Articular chondrocyte of knee joint (primary cell): ENCODE data around the gene GAPDHS. TPM values are rescaled to one million over a fixed set of nuclear protein-coding genes. Genes with fewer than 3 reads are reported as not detected.

Source experiments
- total RNA-seq: library from RNA; depleted of rRNA; stranded (reverse); fragments of >200 nt; gene quantifications from 2 replicates; pipeline ENCODE4 v1.2.3, GENCODE V29; 2012

Gene GAPDHS
- not detected in 2 replicates for total RNA-seq

DNA sequence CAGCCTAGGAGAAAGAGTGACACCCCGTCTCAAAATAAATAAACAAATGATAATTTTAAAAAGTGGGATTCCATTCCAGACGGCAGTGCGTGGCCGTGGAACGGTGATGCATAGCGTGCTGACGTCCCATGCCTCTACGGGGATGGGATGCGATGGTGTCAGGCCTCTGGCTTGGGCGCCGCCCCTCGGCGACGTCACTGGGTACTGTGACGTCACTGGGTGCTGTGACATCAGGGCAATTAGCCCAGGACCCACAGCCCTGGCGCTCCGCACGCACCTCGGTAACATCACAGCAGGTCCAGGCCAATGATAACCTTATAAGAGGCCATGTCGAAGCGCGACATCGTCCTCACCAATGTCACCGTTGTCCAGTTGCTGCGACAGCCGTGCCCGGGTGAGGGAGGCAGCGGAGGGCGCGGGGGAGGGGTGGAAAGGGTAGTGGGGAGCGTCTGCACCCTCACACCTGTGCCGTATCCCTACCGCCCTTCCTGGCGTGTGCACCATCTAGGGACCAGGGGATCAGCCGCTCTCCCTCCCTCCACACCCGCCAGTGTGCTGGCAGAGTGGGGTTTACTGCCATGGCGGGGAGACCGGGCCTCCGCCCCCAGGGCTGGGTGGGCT lies at the start of gene GAPDHS:
Gene GAPDHS, plus strand, starts transcription at position 256 of the 621 bp plus-strand sequence. Its CDS starts 72 bp downstream, at position 328.

DNA sequence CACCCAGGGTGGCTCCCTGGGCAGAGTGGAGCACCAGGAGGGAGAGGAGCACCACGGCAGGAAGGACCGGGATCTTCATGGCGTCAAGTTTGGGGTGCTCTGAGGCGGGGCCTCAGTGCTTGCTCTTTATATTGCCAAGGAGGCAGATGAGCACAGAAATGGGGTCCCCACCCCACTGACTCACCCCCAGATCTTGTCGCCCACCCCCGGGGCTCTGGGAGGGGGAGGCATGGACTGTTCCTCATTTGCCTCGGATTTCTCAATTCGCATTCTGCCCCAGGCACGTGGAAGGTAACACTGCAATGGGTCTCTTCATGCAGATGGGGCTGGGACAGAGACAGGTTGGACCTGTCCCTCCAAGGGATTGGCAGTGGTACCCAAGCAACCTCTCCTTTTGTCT lies 42.9 kb upstream of the GAPDHS start, which contains the start of gene KRTDAP:
Gene KRTDAP, minus strand, starts transcription at position 101 of the 400 bp plus-strand sequence. Its CDS starts 22 bp downstream, at position 79.

DNA sequence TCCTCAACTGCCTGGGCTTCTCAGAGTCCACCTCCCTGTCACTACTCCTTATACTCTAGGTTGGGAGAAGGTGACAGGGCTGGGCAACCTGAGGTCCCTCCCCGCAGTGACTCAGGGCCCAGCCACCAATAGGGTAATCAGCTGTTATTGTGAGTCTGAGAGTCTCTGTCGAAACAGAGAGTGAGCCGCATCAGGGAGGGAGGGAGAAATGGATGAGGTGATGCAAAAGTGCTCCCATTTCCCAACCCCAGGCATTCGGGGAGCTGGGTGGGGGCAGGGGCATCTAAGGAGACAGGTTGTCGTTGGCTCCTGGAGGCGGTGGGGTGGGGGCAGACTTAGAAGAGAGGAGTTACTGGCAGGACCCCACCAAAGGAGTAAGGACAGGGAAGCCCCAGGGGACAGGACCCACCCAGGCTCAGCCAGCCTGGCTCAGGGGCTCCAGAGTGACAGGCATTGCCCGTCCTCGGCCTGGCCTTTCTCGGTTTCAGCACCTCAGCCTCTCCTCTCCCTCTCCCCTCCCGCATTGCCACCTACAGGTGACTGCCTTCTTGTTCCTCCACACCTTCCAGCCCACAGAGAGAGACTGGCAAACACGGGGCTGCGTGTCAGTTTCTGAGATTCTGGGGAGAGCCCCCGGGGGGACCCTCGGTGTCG lies 19.5 kb upstream of the GAPDHS start, which contains the start of gene DMKN:
Gene DMKN, minus strand, starts transcription at position 22 of the 654 bp plus-strand sequence. CDS start 174 bp downstream, outside the sequence.

DNA sequence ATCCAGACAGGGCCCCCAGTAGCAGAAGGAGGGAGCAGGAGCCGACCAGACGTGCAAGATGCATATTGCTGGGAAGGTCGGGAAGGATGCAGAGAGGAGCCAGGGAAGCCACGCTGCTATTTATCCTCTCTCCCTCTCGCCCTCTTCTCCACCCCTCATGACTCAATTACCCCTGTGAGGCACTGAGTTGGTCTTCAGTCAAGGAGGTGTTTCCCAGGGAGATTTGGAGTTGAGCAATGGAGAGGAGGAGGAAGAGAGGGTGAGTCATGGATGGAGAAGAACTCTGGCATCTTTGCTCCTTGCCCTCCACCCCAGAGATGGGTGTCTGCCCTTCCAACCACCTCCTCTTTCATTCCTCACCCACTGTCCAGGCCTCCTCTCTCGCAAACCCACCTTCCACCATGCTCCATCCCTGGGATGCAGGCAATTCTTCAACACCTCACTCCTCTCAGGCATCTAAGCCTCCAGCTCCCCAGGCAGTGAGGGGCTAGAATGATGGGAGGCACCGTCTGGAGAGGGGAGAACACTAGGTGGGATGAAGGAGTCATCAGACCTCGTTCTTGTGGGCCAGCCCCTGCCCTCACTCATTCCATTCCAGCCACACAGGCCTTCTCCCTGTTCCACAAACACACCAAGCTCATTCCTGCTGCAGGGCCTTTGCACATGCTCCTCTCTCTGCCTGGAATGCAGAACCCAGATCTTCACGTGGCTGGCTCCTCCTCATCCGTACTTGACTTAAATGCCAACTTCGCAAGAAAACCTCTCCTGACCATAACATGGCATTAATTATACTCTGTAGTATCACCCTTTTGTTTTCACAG lies 4.8 kb upstream of the GAPDHS start, which contains the start of gene SBSN:
Gene SBSN, minus strand, starts transcription at position 94 of the 821 bp plus-strand sequence. Its CDS starts 30 bp downstream, at position 64.

DNA sequence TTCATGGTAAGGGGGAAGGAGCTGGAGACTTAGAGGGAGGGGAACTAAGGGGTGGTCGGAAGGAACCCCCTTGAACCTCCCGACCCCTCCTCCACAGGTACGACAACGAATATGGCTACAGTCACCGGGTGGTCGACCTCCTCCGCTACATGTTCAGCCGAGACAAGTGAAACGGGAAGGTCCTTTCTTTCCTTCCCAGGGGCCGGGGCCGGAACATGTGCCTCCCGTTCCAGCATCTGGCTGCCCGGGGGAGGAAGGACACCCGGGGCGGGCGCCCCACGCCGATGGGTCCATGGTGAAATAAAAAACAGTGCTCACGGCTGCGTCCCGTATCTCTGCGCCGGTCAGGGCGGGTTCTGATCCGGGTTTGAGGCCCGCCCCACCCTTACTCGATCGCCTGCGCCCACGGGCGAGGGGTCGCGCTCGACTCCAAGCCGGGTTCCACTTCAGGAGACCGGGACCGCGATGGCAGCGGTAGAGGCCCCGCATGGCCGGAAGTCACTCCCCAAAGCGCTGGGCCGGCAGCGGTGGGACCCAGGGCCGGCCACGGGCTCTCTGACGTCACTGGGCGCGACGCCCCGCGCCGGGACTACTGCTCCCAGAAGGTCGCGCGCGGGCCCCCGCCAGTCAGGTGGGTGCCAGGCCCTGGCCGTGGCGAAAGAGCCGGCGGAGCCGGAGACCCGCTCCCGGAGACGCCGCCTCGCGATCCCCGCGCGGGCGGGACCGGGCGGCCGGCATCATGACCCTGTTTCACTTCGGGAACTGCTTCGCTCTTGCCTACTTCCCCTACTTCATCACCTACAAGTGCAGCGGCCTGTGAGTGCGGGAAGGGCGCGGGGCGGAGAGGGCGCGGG lies 12.0 kb downstream of the GAPDHS start, which contains the start of gene TMEM147:
Gene TMEM147, plus strand, starts transcription at position 626 of the 854 bp plus-strand sequence. Its CDS starts 114 bp downstream, at position 740.

DNA sequence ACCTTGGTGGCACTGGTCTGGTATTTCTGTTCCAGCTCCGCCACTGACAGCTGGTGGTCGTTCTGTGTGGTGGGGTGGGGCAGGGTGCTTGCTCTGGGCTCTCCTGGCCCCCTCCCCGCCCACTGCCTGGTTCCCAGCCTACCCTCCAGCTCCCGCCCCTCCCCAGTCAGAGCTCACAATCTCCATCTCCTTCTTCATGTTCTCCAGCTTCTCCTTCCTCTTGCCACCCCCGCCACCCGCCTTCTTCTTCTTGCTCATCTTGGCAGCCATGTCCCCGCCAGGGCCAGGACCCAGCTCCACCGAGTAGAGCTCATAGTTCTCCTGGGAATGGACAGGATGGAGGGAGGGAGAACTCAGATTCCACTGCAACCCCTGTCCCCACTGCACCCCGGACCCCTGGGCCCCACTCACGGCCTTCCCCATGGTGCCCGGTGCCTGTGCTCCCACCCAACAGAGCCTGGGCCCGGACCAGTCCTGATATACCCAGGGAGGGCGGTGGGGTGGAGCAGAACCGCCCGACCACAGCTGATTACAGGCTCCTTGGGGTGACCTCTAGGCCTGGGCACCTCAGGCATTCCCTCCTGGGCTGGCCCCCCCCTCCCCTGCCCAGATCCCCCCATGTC lies 30.1 kb downstream of the GAPDHS start, which contains the start of gene ATP4A:
Gene ATP4A, minus strand, starts transcription at position 452 of the 623 bp plus-strand sequence. Its CDS starts 29 bp downstream, at position 423.

DNA sequence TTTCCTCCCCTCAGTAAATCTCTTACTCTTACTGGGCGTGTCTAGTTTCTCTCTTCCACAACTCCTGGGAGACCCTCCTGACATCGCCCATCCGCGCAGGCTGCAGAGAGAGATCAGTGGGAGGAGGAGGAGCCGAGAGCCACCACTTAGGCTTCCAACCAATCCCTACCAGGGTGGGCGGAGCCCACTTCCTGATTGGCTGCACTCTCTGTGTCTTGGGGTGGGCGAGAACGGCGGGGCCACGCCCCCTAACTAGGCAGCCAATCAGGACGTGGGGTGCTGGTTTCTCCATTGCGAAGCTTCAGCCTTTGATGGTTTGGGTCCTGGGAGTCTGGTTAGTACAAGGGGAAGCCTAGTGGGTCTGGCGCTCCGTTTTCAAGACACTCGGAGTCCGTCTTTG lies 52.6 kb downstream of the GAPDHS start, which contains the start of gene PMIS2:
Gene PMIS2, plus strand, starts transcription at position 326 of the 400 bp plus-strand sequence. CDS start 87 bp downstream, outside the sequence.

Other genes with a start within 250 kb of the GAPDHS start
- gene MAG, start 241.3 kb upstream of the GAPDHS start, total RNA-seq = not detected in 2 replicates
- gene CD22, start 204.3 kb upstream of the GAPDHS start, total RNA-seq = under 0.01 and 0.97 TPM in 2 replicates
- gene FFAR1, start 185.6 kb upstream of the GAPDHS start, total RNA-seq = not detected in 2 replicates
- gene FFAR3, start 175.0 kb upstream of the GAPDHS start, total RNA-seq = not detected in 2 replicates
- not detected in 2 replicates for gene GPR42, start 162.4 kb upstream of the GAPDHS start, total RNA-seq
- not detected in 2 replicates for gene FFAR2, start 85.2 kb upstream of the GAPDHS start, total RNA-seq
- not detected in 2 replicates for gene KRTDAP, start 43.0 kb upstream of the GAPDHS start, total RNA-seq
- gene DMKN, start 19.8 kb upstream of the GAPDHS start, total RNA-seq = 12.1 and 21.0 TPM in 2 replicates
- 1.9 and 2.5 TPM in 2 replicates for gene SBSN, start 5.1 kb upstream of the GAPDHS start, total RNA-seq
- gene TMEM147, start 12.2 kb downstream of the GAPDHS start, total RNA-seq = 46.9 and 60.5 TPM in 2 replicates
- not detected in 2 replicates for gene ATP4A, start 30.2 kb downstream of the GAPDHS start, total RNA-seq
- not detected in 2 replicates for gene PMIS2, start 52.7 kb downstream of the GAPDHS start, total RNA-seq
- 4.3 and 4.6 TPM in 2 replicates for gene HAUS5, start 79.3 kb downstream of the GAPDHS start, total RNA-seq
- gene RBM42, start 95.6 kb downstream of the GAPDHS start, total RNA-seq = 38.3 and 41.6 TPM in 2 replicates
- 0.13 and 0.32 TPM in 2 replicates for gene ETV2, start 108.3 kb downstream of the GAPDHS start, total RNA-seq
- 183 and 279 TPM in 2 replicates for gene COX6B1, start 114.9 kb downstream of the GAPDHS start, total RNA-seq
- gene UPK1A, start 133.1 kb downstream of the GAPDHS start, total RNA-seq = not detected in 2 replicates
- not detected in 2 replicates for gene ZBTB32, start 171.1 kb downstream of the GAPDHS start, total RNA-seq
- gene KMT2B, start 184.5 kb downstream of the GAPDHS start, total RNA-seq = 5.7 and 6.0 TPM in 2 replicates
- 1.2 TPM in 2 replicates for gene IGFLR1, start 209.0 kb downstream of the GAPDHS start, total RNA-seq
- gene U2AF1L4, start 212.0 kb downstream of the GAPDHS start, total RNA-seq = 4.8 and 9.5 TPM in 2 replicates
- 12.5 and 13.3 TPM in 2 replicates for gene PSENEN, start 212.2 kb downstream of the GAPDHS start, total RNA-seq
- 10.1 and 12.2 TPM in 2 replicates for gene LIN37, start 215.1 kb downstream of the GAPDHS start, total RNA-seq
- 34.6 and 52.4 TPM in 2 replicates for gene HSPB6, start 223.6 kb downstream of the GAPDHS start, total RNA-seq
- gene PROSER3, start 224.7 kb downstream of the GAPDHS start, total RNA-seq = 7.6 and 9.3 TPM in 2 replicates
- gene ARHGAP33, start 242.1 kb downstream of the GAPDHS start, total RNA-seq = 1.3 and 2.4 TPM in 2 replicates